ENCODE measurements around the gene HOXC5. TPM values are rescaled to one million over a fixed set of nuclear protein-coding genes. Genes with fewer than 3 reads are reported as not detected.

HOXC5 gene
- polyA plus RNA-seq, 1 donor, result 0.52 TPM

- no peak for DNase-seq (ENCODE audit: low read depth)
These were observed 13.6 kb upstream of the HOXC5 start for GRCh38 chr12:54019091-54019811.

- no peak for DNase-seq (ENCODE audit: low read depth)
These were observed 12.8 kb upstream of the HOXC5 start for GRCh38 chr12:54019924-54020590.

GRCh38 chr12:54020591-54021405 lies 12.1 kb upstream of the HOXC5 start:
- no peak for DNase-seq (ENCODE audit: low read depth)

- no peak for DNase-seq (ENCODE audit: low read depth)
These were observed 11.3 kb upstream of the HOXC5 start for GRCh38 chr12:54021432-54022013.

- no peak for DNase-seq (ENCODE audit: low read depth)
These were observed 9.6 kb upstream of the HOXC5 start for GRCh38 chr12:54022960-54023884.

GRCh38 chr12:54024127-54024526 lies 8.7 kb upstream of the HOXC5 start:
- no peak for DNase-seq (ENCODE audit: low read depth)

- DNase-seq (ENCODE audit: low read depth), result no peak
These were observed 8.1 kb upstream of the HOXC5 start for GRCh38 chr12:54024581-54025305.

- no peak for DNase-seq (ENCODE audit: low read depth)
These were observed 7.1 kb upstream of the HOXC5 start for GRCh38 chr12:54025499-54026405.

- no peak for DNase-seq (ENCODE audit: low read depth)
These were observed 6.0 kb upstream of the HOXC5 start for GRCh38 chr12:54026640-54027441.

GRCh38 chr12:54027442-54027786 lies 5.4 kb upstream of the HOXC5 start:
- no peak for DNase-seq (ENCODE audit: low read depth)

GRCh38 chr12:54028314-54029201 lies 4.3 kb upstream of the HOXC5 start, which contains the start of gene HOXC6:
Gene HOXC6, plus strand, starts transcription at chr12:54028440. Its CDS starts 82 bp downstream, at chr12:54028522.
- DNase-seq (ENCODE audit: low read depth), result peak; percentile 71

- DNase-seq (ENCODE audit: low read depth), result no peak
These were observed 3.1 kb upstream of the HOXC5 start for GRCh38 chr12:54029529-54030441.

GRCh38 chr12:54030442-54030801 lies 2.4 kb upstream of the HOXC5 start:
- DNase-seq (ENCODE audit: low read depth), result no peak

GRCh38 chr12:54030889-54031471 lies 1.9 kb upstream of the HOXC5 start:
- DNase-seq (ENCODE audit: low read depth), result no peak

GRCh38 chr12:54031480-54031879 lies 1.4 kb upstream of the HOXC5 start:
- no peak for DNase-seq (ENCODE audit: low read depth)

GRCh38 chr12:54032086-54032619 lies 697 bp upstream of the HOXC5 start:
- no peak for DNase-seq (ENCODE audit: low read depth)

Data from forelimb muscle (tissue), 1 donor.